WTC11 (cell line): ENCODE data around the gene SLCO1A2.

Source experiments
- ATF3 ChIP-seq: sonication (generic); formaldehyde crosslinking; conservative IDR thresholded peaks from 2 replicates; pipeline ENCODE4 v1.8.1; 2022; ENCODE audit warnings: mild to moderate bottlenecking, missing genetic modification reagents
- CREM ChIP-seq: sonication (generic); formaldehyde crosslinking; IDR thresholded peaks from 2 replicates; pipeline ENCODE4 v1.8.1; 2022; ENCODE audit warnings: mild to moderate bottlenecking, missing genetic modification reagents, moderate library complexity
- FOXP1 ChIP-seq: sonication (generic); formaldehyde crosslinking; IDR thresholded peaks from 2 replicates; pipeline ENCODE4 v1.8.0; 2022; ENCODE audit warnings: missing genetic modification reagents, mild to moderate bottlenecking, moderate library complexity, borderline replicate concordance
- JUN ChIP-seq: sonication (generic); formaldehyde crosslinking; IDR thresholded peaks from 2 replicates; pipeline ENCODE4 v1.8.0; 2023; ENCODE audit warnings: mild to moderate bottlenecking, missing genetic modification reagents
- MXD4 ChIP-seq: fragments of 250-450 bp; sonication (Bioruptor Pico); IDR thresholded peaks from 2 replicates; pipeline ENCODE4 v1.8.0; 2021; ENCODE audit warnings: mild to moderate bottlenecking, moderate library complexity, borderline replicate concordance
- MYBL2 ChIP-seq: sonication (generic); formaldehyde crosslinking; IDR thresholded peaks from 2 replicates; pipeline ENCODE4 v1.8.1; 2023; ENCODE audit warnings: mild to moderate bottlenecking, moderate library complexity, missing genetic modification reagents
- NFYB ChIP-seq: sonication (generic); formaldehyde crosslinking; conservative IDR thresholded peaks from 2 replicates; pipeline ENCODE4 v1.8.0; 2022; ENCODE audit warnings: low read depth, missing genetic modification reagents
- USF2 ChIP-seq: sonication (generic); formaldehyde crosslinking; IDR thresholded peaks from 2 replicates; pipeline ENCODE4 v1.8.1; 2023; ENCODE audit warnings: mild to moderate bottlenecking, missing genetic modification reagents, moderate library complexity
- ZNF138 ChIP-seq: sonication (generic); formaldehyde crosslinking; conservative IDR thresholded peaks from 2 replicates; pipeline ENCODE4 v1.8.1; 2022; ENCODE audit warnings: mild to moderate bottlenecking, moderate library complexity, missing genetic modification reagents
- ZNF232 ChIP-seq: sonication (generic); formaldehyde crosslinking; IDR thresholded peaks from 2 replicates; pipeline ENCODE4 v1.8.0; 2022; ENCODE audit warnings: mild to moderate bottlenecking, missing genetic modification reagents
- TF ChIP-seq, protein P1 (sequence below): fragments of 200-600 bp; IDR thresholded peaks from 2 replicates; pipeline ENCODE4 v1.8.0; 2022; ENCODE audit warnings: antibody characterized with exemption
- TF ChIP-seq, protein P2 (sequence below): sonication (generic); formaldehyde crosslinking; IDR thresholded peaks from 2 replicates; pipeline ENCODE4 v1.8.0; 2022; ENCODE audit warnings: mild to moderate bottlenecking, missing genetic modification reagents
- TF ChIP-seq, protein P3 (sequence below): sonication (generic); formaldehyde crosslinking; IDR thresholded peaks from 2 replicates; pipeline ENCODE4 v1.8.1; 2022; ENCODE audit warnings: low read depth, missing genetic modification reagents, borderline replicate concordance

- no peak for TF ChIP-seq CREM
- TF ChIP-seq ZNF232 = no peak
- TF ChIP-seq, protein P1, sequence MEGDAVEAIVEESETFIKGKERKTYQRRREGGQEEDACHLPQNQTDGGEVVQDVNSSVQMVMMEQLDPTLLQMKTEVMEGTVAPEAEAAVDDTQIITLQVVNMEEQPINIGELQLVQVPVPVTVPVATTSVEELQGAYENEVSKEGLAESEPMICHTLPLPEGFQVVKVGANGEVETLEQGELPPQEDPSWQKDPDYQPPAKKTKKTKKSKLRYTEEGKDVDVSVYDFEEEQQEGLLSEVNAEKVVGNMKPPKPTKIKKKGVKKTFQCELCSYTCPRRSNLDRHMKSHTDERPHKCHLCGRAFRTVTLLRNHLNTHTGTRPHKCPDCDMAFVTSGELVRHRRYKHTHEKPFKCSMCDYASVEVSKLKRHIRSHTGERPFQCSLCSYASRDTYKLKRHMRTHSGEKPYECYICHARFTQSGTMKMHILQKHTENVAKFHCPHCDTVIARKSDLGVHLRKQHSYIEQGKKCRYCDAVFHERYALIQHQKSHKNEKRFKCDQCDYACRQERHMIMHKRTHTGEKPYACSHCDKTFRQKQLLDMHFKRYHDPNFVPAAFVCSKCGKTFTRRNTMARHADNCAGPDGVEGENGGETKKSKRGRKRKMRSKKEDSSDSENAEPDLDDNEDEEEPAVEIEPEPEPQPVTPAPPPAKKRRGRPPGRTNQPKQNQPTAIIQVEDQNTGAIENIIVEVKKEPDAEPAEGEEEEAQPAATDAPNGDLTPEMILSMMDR = no peak
- no peak for TF ChIP-seq USF2 (CRISPR knock-in tag)
- TF ChIP-seq, protein P2, sequence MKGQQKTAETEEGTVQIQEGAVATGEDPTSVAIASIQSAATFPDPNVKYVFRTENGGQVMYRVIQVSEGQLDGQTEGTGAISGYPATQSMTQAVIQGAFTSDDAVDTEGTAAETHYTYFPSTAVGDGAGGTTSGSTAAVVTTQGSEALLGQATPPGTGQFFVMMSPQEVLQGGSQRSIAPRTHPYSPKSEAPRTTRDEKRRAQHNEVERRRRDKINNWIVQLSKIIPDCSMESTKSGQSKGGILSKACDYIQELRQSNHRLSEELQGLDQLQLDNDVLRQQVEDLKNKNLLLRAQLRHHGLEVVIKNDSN (CRISPR knock-in tag) = no peak
- TF ChIP-seq ATF3 (CRISPR knock-in tag) = no peak
- no peak for TF ChIP-seq FOXP1 (CRISPR knock-in tag)
- no peak for TF ChIP-seq ZNF138 (CRISPR knock-in tag)
- TF ChIP-seq JUN = no peak
- TF ChIP-seq MXD4 (CRISPR knock-in tag) = no peak
- TF ChIP-seq MYBL2 (CRISPR knock-in tag) = no peak
- TF ChIP-seq NFYB (CRISPR knock-in tag) = no peak
- TF ChIP-seq, protein P3, sequence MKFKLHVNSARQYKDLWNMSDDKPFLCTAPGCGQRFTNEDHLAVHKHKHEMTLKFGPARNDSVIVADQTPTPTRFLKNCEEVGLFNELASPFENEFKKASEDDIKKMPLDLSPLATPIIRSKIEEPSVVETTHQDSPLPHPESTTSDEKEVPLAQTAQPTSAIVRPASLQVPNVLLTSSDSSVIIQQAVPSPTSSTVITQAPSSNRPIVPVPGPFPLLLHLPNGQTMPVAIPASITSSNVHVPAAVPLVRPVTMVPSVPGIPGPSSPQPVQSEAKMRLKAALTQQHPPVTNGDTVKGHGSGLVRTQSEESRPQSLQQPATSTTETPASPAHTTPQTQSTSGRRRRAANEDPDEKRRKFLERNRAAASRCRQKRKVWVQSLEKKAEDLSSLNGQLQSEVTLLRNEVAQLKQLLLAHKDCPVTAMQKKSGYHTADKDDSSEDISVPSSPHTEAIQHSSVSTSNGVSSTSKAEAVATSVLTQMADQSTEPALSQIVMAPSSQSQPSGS = no peak
These were observed 25.9 kb downstream of the SLCO1A2 start for GRCh38 chr12:21308785-21309184.
